Mesothelial cell of epicardium (in vitro differentiated cells): Measurements from ENCODE around the gene ZNF23. TPM values are rescaled to one million over a fixed set of nuclear protein-coding genes. Genes with fewer than 3 reads are reported as not detected.
A peak's percentile ranks its signal among the peaks of the same experiment; 100 is the strongest.

ENCODE experiments used
- DNase-seq, 2 experiments: peaks; one replicate each; pipeline ENCODE4 v3.0.0; 2021; ENCODE audit warnings: low spot score in 2 of 2; ENCODE audit not compliant: unreplicated experiment in 2 of 2
- H3K27ac Mint-ChIP-seq: 2 replicates; pipeline ENCODE4 v1.8.0; 2021; ENCODE audit warnings: mixed read lengths
- H3K27me3 Mint-ChIP-seq: 2 replicates; pipeline ENCODE4 v1.8.0; 2021; ENCODE audit warnings: low read depth, mixed read lengths
- H3K36me3 Mint-ChIP-seq: 2 replicates; pipeline ENCODE4 v1.8.0; 2021; ENCODE audit warnings: mixed read lengths
- H3K4me1 Mint-ChIP-seq: 2 replicates; pipeline ENCODE4 v1.8.0; 2021; ENCODE audit warnings: mixed read lengths
- H3K4me3 Mint-ChIP-seq: 2 replicates; pipeline ENCODE4 v1.8.0; 2021; ENCODE audit warnings: mild to moderate bottlenecking, moderate library complexity, mixed read lengths
- H3K9me3 Mint-ChIP-seq: 2 replicates; pipeline ENCODE4 v1.8.0; 2021; ENCODE audit warnings: mixed read lengths
- CTCF ChIP-seq: fragments of 200-600 bp; sonication (generic); IDR thresholded peaks from one replicate; pipeline ENCODE4 v1.5.0; 2021; ENCODE audit warnings: antibody characterized with exemption; ENCODE audit not compliant: unreplicated experiment
- total RNA-seq: library from RNA; stranded (reverse); gene quantifications from 3 replicates; pipeline ENCODE4 v1.2.1, GENCODE V29; 2021

ZNF23 gene
- total RNA-seq, 1 donor from 2014 or later = 12.8 TPM

GRCh38 chr16:71489122-71489521 lies 27.1 kb upstream of the ZNF23 start, which contains the start of gene ZNF19:
TSS of gene ZNF19 (minus strand) at chr16:71489324. CDS start at chr16:71482114, 7,210 bp downstream.
- H3K4me1 Mint-ChIP-seq = peaks cover 5% of the 10 kb centered on the region
- no peaks in the 10 kb centered on the region for H3K36me3 Mint-ChIP-seq
- no peak within 1 kb of the TSS for H3K4me3 Mint-ChIP-seq

GRCh38 chr16:71484006-71484893 lies 22.2 kb upstream of the ZNF23 start:
- Mint-ChIP-seq H3K9me3 (no peaks in the 10 kb centered on the region), H3K4me1 (peaks cover 13% of the 10 kb centered on the region), H3K4me3 (peak overlapping the region; percentile 82), H3K36me3 (no peaks in the 10 kb centered on the region), H3K27ac (peak overlapping the region; percentile 93), H3K27me3 (peaks cover 13% of the 10 kb centered on the region)
- DNase-seq = peak; percentile 46 to 77
- TF ChIP-seq CTCF = no peak

More at GRCh38 chr16:71489122-71489521, 27.1 kb upstream of the ZNF23 start, which contains the start of gene ZNF19:
- DNase-seq = no peak
- Mint-ChIP-seq H3K27me3 (peaks cover 28% of the 10 kb centered on the region), H3K9me3 (no peaks in the 10 kb centered on the region), H3K27ac (no peak within 1 kb of the TSS)
- no peak for TF ChIP-seq CTCF

GRCh38 chr16:71482569-71482968 lies 20.5 kb upstream of the ZNF23 start:
- no peaks in the 10 kb centered on the region for H3K36me3 Mint-ChIP-seq
- no peak for TF ChIP-seq CTCF
- H3K4me1 Mint-ChIP-seq = peaks cover 13% of the 10 kb centered on the region
- H3K9me3 Mint-ChIP-seq = no peaks in the 10 kb centered on the region
- H3K27ac Mint-ChIP-seq = no peak overlapping the region
- no peak for DNase-seq
- H3K27me3 Mint-ChIP-seq = peaks cover 5% of the 10 kb centered on the region
- H3K4me3 Mint-ChIP-seq = no peak overlapping the region

GRCh38 chr16:71480956-71481355 lies 18.9 kb upstream of the ZNF23 start:
- Mint-ChIP-seq H3K36me3 (peaks cover 3% of the 10 kb centered on the region), H3K27ac (no peak overlapping the region), H3K9me3 (no peaks in the 10 kb centered on the region), H3K4me1 (peaks cover 13% of the 10 kb centered on the region), H3K4me3 (no peak overlapping the region), H3K27me3 (no peaks in the 10 kb centered on the region)
- no peak for DNase-seq
- no peak for TF ChIP-seq CTCF

- no peak for DNase-seq
- Mint-ChIP-seq H3K4me1 (peaks cover 8% of the 10 kb centered on the region), H3K27me3 (no peaks in the 10 kb centered on the region), H3K27ac (no peak overlapping the region), H3K4me3 (no peak overlapping the region), H3K9me3 (no peaks in the 10 kb centered on the region), H3K36me3 (peaks cover 10% of the 10 kb centered on the region)
- no peak for TF ChIP-seq CTCF
These were observed 17.4 kb upstream of the ZNF23 start for GRCh38 chr16:71479420-71479819.
